HepG2 (cell line): ENCODE results near the gene MAP3K14. TPM values are rescaled to one million over a fixed set of nuclear protein-coding genes. Genes with fewer than 3 reads are reported as not detected.
A peak's percentile ranks its signal among the peaks of the same experiment; 100 is the strongest.

Source experiments
- BRCA1 ChIP-seq: sonication (generic); formaldehyde crosslinking; IDR thresholded peaks from 2 replicates; pipeline ENCODE4 v1.4.0; 2020; ENCODE audit warnings: missing genetic modification reagents
- HNRNPL ChIP-seq: fragments of 200-400 bp; formaldehyde crosslinking; IDR thresholded peaks from 2 replicates; pipeline ENCODE4 v1.6.1; 2017; ENCODE audit warnings: mild to moderate bottlenecking, low read depth, low read length
- KDM4B ChIP-seq: sonication (generic); formaldehyde crosslinking; IDR thresholded peaks from 2 replicates; pipeline ENCODE4 v1.4.0; 2020; ENCODE audit warnings: missing genetic modification reagents
- MXD3 ChIP-seq: IDR thresholded peaks from 2 replicates; pipeline ENCODE4 v1.6.1; 2016; ENCODE audit warnings: mild to moderate bottlenecking, missing biosample characterization, missing genetic modification reagents
- NR3C1 ChIP-seq: sonication (generic); formaldehyde crosslinking; IDR thresholded peaks from 2 replicates; pipeline ENCODE4 v1.4.0; 2020; ENCODE audit warnings: missing genetic modification reagents
- RCOR2 ChIP-seq: IDR thresholded peaks from 2 replicates; pipeline ENCODE4 v1.6.1; 2016; ENCODE audit warnings: missing biosample characterization, missing genetic modification reagents
- RFXANK ChIP-seq: IDR thresholded peaks from 2 replicates; pipeline ENCODE4 v1.6.1; 2016
- STAG1 ChIP-seq: sonication (generic); formaldehyde crosslinking; IDR thresholded peaks from 2 replicates; pipeline ENCODE4 v1.4.0; 2020; ENCODE audit warnings: missing genetic modification reagents
- THAP7 ChIP-seq: sonication (generic); formaldehyde crosslinking; IDR thresholded peaks from 2 replicates; pipeline ENCODE4 v1.8.1; 2023; ENCODE audit warnings: mild to moderate bottlenecking, missing genetic modification reagents
- ZHX2 ChIP-seq, 2 experiments: sonication (generic) in 1 of 2; formaldehyde crosslinking in 1 of 2; IDR thresholded peaks; 2 replicates each; pipeline versions ENCODE4 v1.6.1 to v1.9.0; 2014 to 2022; ENCODE audit warnings: antibody characterized with exemption in 1 of 2, borderline replicate concordance in 1 of 2, inconsistent platforms in 1 of 2, low read depth in 1 of 2, missing genetic modification reagents in 1 of 2
- ZNF225 ChIP-seq: sonication (generic); formaldehyde crosslinking; IDR thresholded peaks from 2 replicates; pipeline ENCODE4 v1.4.0; 2020; ENCODE audit warnings: mild to moderate bottlenecking, missing genetic modification reagents
- ZNF749 ChIP-seq: sonication (generic); formaldehyde crosslinking; IDR thresholded peaks from 2 replicates; pipeline ENCODE4 v1.8.0; 2022; ENCODE audit warnings: mild to moderate bottlenecking, missing genetic modification reagents, moderate library complexity, borderline replicate concordance
- ZNF816 ChIP-seq: sonication (generic); formaldehyde crosslinking; IDR thresholded peaks from 2 replicates; pipeline ENCODE4 v1.8.0; 2022; ENCODE audit warnings: missing genetic modification reagents, mild to moderate bottlenecking, borderline replicate concordance
- ZXDC ChIP-seq: sonication (generic); formaldehyde crosslinking; IDR thresholded peaks from 2 replicates; pipeline ENCODE4 v1.5.0; 2020; ENCODE audit warnings: mild to moderate bottlenecking, missing genetic modification reagents
- polyA plus RNA-seq, 8 experiments: library from polyadenylated mRNA; depleted of rRNA in 3 of 8; stranded (reverse) in 7 of 8; unstranded in 1 of 8; fragments of >200 nt; fragmentation: Illumina TruSeq in 4 of 8; extraction: Trizol in 4 of 8; gene quantifications; 2 replicates each; pipeline versions ENCODE4 v1.2.1 to v1.2.3, GENCODE V29; 2011 to 2016; ENCODE audit warnings: low read depth in 4 of 8, missing spikeins in 1 of 8, mixed read lengths in 1 of 8; ENCODE audit not compliant: insufficient read depth in 1 of 8
- total RNA-seq, 5 experiments: library from RNA; depleted of rRNA; stranded (reverse); fragments of >200 nt; fragmentation: Illumina TruSeq; extraction: Trizol; gene quantifications; 2 replicates each; pipeline ENCODE4 v1.2.3, GENCODE V29; 2016; ENCODE audit warnings: low read depth in 1 of 5
- TF ChIP-seq, protein P1 (sequence below): sonication (generic); formaldehyde crosslinking; IDR thresholded peaks from 2 replicates; pipeline ENCODE4 v1.4.0; 2020; ENCODE audit warnings: low read depth, missing genetic modification reagents

Gene MAP3K14
- total and polyA plus RNA-seq, 2 of the 13 experiments (the other 11 are each of a cell fraction or from before 2014, with no cell fraction given): 2.6 TPM

- TF ChIP-seq, protein P1, sequence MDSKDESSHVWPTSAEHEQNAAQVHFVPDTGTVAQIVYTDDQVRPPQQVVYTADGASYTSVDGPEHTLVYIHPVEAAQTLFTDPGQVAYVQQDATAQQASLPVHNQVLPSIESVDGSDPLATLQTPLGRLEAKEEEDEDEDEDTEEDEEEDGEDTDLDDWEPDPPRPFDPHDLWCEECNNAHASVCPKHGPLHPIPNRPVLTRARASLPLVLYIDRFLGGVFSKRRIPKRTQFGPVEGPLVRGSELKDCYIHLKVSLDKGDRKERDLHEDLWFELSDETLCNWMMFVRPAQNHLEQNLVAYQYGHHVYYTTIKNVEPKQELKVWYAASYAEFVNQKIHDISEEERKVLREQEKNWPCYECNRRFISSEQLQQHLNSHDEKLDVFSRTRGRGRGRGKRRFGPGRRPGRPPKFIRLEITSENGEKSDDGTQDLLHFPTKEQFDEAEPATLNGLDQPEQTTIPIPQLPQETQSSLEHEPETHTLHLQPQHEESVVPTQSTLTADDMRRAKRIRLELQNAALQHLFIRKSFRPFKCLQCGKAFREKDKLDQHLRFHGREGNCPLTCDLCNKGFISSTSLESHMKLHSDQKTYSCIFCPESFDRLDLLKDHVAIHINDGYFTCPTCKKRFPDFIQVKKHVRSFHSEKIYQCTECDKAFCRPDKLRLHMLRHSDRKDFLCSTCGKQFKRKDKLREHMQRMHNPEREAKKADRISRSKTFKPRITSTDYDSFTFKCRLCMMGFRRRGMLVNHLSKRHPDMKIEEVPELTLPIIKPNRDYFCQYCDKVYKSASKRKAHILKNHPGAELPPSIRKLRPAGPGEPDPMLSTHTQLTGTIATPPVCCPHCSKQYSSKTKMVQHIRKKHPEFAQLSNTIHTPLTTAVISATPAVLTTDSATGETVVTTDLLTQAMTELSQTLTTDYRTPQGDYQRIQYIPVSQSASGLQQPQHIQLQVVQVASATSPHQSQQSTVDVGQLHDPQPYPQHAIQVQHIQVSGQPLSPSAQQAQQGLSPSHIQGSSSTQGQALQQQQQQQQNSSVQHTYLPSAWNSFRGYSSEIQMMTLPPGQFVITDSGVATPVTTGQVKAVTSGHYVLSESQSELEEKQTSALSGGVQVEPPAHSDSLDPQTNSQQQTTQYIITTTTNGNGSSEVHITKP: peak; percentile 48; the same call in 1 of the 2 replicates
- TF ChIP-seq ZNF225 (CRISPR knock-in tag) (no peak), THAP7 (CRISPR knock-in tag) (peak; percentile 72; the same call in 1 of the 2 replicates), ZNF816 (CRISPR knock-in tag) (no peak), STAG1 (CRISPR knock-in tag) (no peak), RFXANK (CRISPR knock-in tag) (peak; percentile 97), ZHX2 (IDR thresholded peaks at IDR 0.05; ENCODE audit: low read depth) (no peak), ZHX2 (CRISPR knock-in tag; IDR thresholded peaks at IDR 0.05; ENCODE audit: borderline replicate concordance) (no peak), HNRNPL (no peak), MXD3 (CRISPR knock-in tag) (peak; percentile 74; the same call in 1 of the 2 replicates), BRCA1 (CRISPR knock-in tag) (no peak), RCOR2 (no peak), KDM4B (CRISPR knock-in tag) (peak; percentile 52; the same call in 1 of the 2 replicates), ZNF749 (no peak), ZXDC (CRISPR knock-in tag) (no peak), NR3C1 (no peak)
Measured at GRCh38 chr17:45317111-45317928, 500 bp upstream of the MAP3K14 start (continued).
